Measurements from ENCODE around the gene NDUFS2. TPM values are rescaled to one million over a fixed set of nuclear protein-coding genes. Genes with fewer than 3 reads are reported as not detected.

NDUFS2 gene
- total RNA-seq, 1 donor from 2014 or later, result 89.6 TPM

Other genes starting within 250 kb of the NDUFS2 start
- gene ITLN2, start 247.6 kb upstream of the NDUFS2 start, total RNA-seq, result not detected in 2 replicates
- 9.1 and 21.4 TPM in 2 replicates for gene F11R, start 181.2 kb upstream of the NDUFS2 start, total RNA-seq
- gene TSTD1, start 163.4 kb upstream of the NDUFS2 start, total RNA-seq, result 41.7 and 49.7 TPM in 2 replicates
- 46.5 and 48.6 TPM in 2 replicates for gene USF1, start 156.4 kb upstream of the NDUFS2 start, total RNA-seq
- gene ARHGAP30, start 132.5 kb upstream of the NDUFS2 start, total RNA-seq, result 134 and 139 TPM in 2 replicates
- gene NECTIN4, start 112.8 kb upstream of the NDUFS2 start, total RNA-seq, result 0.05 TPM in 1 of 2 replicates, not detected in the other
- gene KLHDC9, start 104.0 kb upstream of the NDUFS2 start, total RNA-seq, result not detected in 2 replicates
- 173 and 178 TPM in 2 replicates for gene PFDN2, start 84.3 kb upstream of the NDUFS2 start, total RNA-seq
- 46.7 and 48.2 TPM in 2 replicates for gene NIT1, start 84.3 kb upstream of the NDUFS2 start, total RNA-seq
- gene DEDD, start 69.7 kb upstream of the NDUFS2 start, total RNA-seq, result 45.7 and 46.2 TPM in 2 replicates
- gene UFC1, start 48.4 kb upstream of the NDUFS2 start, total RNA-seq, result 84.2 and 86.6 TPM in 2 replicates
- gene USP21, start 42.9 kb upstream of the NDUFS2 start, total RNA-seq, result 32.7 and 34.7 TPM in 2 replicates
- 28.6 and 31.1 TPM in 2 replicates for gene PPOX, start 35.9 kb upstream of the NDUFS2 start, total RNA-seq
- gene B4GALT3, start 24.9 kb upstream of the NDUFS2 start, total RNA-seq, result 65.1 and 69.9 TPM in 2 replicates
- gene ADAMTS4, start 3.3 kb upstream of the NDUFS2 start, total RNA-seq, result 0.33 and 0.66 TPM in 2 replicates
- gene FCER1G, start 12.9 kb downstream of the NDUFS2 start, total RNA-seq, result 0.63 TPM in 1 of 2 replicates, not detected in the other
- not detected in 2 replicates for gene APOA2, start 21.3 kb downstream of the NDUFS2 start, total RNA-seq
- 25.6 and 28.4 TPM in 2 replicates for gene TOMM40L, start 23.7 kb downstream of the NDUFS2 start, total RNA-seq
- not detected in 2 replicates for gene NR1I3, start 35.8 kb downstream of the NDUFS2 start, total RNA-seq
- gene PCP4L1, start 56.4 kb downstream of the NDUFS2 start, total RNA-seq, result 0.14 TPM in 1 of 2 replicates, not detected in the other
- gene MPZ, start 107.6 kb downstream of the NDUFS2 start, total RNA-seq, result 2.8 and 3.0 TPM in 2 replicates
- 174 and 182 TPM in 2 replicates for gene SDHC, start 112.0 kb downstream of the NDUFS2 start, total RNA-seq
- not detected in 2 replicates for gene CFAP126, start 165.5 kb downstream of the NDUFS2 start, total RNA-seq